ENCODE data around the gene TBC1D12.

Gene TBC1D12

DNA sequence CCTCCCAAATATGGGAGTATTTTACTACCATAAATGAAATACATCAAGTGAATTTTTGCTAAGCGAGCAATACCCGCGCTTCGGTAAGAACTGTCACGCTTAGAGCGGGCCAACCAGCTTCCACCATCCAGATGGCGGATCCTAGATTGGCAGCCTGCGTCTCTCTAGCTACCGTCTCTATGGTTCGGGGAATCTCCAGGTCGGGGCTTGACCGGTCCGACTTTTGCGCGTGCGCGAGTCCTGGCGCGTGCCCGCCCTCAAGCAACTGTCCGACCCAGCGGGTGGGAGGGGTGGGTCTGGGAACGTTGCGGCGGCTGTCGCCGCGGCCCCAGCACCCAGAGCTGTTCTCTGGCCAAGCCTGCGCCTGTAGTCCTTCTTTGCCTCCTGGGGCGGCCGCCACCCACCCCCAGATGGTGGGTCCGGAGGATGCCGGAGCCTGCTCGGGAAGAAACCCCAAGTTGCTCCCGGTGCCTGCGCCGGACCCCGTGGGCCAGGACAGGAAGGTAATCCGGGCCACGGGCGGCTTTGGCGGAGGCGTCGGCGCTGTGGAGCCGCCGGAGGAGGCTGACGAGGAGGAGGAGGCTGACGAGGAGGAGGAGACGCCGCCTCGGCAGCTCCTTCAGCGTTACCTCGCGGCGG lies at the start of gene TBC1D12:
Gene TBC1D12, plus strand, starts transcription at position 338 of the 639 bp plus-strand sequence. Its CDS starts 73 bp downstream, at position 411.
- Histone ChIP-seq H3K9ac (ENCODE audit: low read length) (peak within 1 kb of the TSS; percentile 92), H3K4me3 (ENCODE audit: low read length) (peak within 1 kb of the TSS; percentile 99), H3K4me2 (ENCODE audit: low read length) (peak within 1 kb of the TSS; percentile 88), H3K79me2 (ENCODE audit: low read length) (peaks cover 48% of the 10 kb centered on the region), H3K9me3 (ENCODE audit: insufficient read depth, low read length) (no peaks in the 10 kb centered on the region), H3K27me3 (ENCODE audit: low read depth, low read length) (no peaks in the 10 kb centered on the region), H2AFZ (ENCODE audit: low read depth, low read length) (peak within 1 kb of the TSS; percentile 97), H3K4me1 (ENCODE audit: low read length) (peaks cover 11% of the 10 kb centered on the region), H3K27ac (ENCODE audit: low read length) (peak within 1 kb of the TSS; percentile 81), H3K36me3 (replicated peaks; ENCODE audit: low read depth, low read length) (no peaks in the 10 kb centered on the region), H4K20me1 (ENCODE audit: insufficient read depth, low read length) (peaks cover 11% of the 10 kb centered on the region)
- TF ChIP-seq, protein P1, sequence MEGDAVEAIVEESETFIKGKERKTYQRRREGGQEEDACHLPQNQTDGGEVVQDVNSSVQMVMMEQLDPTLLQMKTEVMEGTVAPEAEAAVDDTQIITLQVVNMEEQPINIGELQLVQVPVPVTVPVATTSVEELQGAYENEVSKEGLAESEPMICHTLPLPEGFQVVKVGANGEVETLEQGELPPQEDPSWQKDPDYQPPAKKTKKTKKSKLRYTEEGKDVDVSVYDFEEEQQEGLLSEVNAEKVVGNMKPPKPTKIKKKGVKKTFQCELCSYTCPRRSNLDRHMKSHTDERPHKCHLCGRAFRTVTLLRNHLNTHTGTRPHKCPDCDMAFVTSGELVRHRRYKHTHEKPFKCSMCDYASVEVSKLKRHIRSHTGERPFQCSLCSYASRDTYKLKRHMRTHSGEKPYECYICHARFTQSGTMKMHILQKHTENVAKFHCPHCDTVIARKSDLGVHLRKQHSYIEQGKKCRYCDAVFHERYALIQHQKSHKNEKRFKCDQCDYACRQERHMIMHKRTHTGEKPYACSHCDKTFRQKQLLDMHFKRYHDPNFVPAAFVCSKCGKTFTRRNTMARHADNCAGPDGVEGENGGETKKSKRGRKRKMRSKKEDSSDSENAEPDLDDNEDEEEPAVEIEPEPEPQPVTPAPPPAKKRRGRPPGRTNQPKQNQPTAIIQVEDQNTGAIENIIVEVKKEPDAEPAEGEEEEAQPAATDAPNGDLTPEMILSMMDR (IDR thresholded peaks at IDR 0.05; ENCODE audit: low read depth, low read length) = no peak
- no peak for TF ChIP-seq EZH2phosphoT487 (IDR thresholded peaks at IDR 0.05; ENCODE audit: low read depth)

DNA sequence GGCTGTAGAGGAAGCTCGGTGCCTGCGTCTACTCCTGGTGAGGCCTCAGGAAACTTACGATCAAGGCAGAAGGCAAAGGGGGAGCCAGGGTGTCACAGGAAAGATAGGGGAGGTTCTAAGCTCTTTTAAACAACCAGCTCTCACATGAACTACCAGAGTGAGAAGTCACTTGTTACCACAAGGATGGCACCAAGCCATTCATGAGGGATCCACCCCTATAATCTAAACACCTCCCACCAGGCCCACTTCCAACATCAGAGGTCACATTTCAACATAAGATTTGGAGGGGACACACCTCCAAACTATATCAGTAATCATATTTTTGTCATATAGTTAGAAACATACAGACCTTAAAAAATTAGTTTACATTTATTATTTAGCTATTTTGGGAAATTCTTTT lies 49.0 kb upstream of the TBC1D12 start:
- Histone ChIP-seq H3K4me2 (ENCODE audit: low read length) (no peak overlapping the region), H2AFZ (ENCODE audit: low read depth, low read length) (no peak overlapping the region), H3K9ac (ENCODE audit: low read length) (no peak overlapping the region), H3K27me3 (ENCODE audit: low read depth, low read length) (no peaks in the 10 kb centered on the region), H3K36me3 (replicated peaks; ENCODE audit: low read depth, low read length) (peaks cover 38% of the 10 kb centered on the region), H3K27ac (ENCODE audit: low read length) (no peak overlapping the region), H3K79me2 (ENCODE audit: low read length) (peaks cover 4% of the 10 kb centered on the region), H4K20me1 (ENCODE audit: insufficient read depth, low read length) (no peaks in the 10 kb centered on the region), H3K4me1 (ENCODE audit: low read length) (no peaks in the 10 kb centered on the region), H3K4me3 (ENCODE audit: low read length) (no peak overlapping the region), H3K9me3 (ENCODE audit: insufficient read depth, low read length) (no peaks in the 10 kb centered on the region)
- TF ChIP-seq EZH2phosphoT487 (IDR thresholded peaks at IDR 0.05; ENCODE audit: low read depth) = no peak
- TF ChIP-seq, protein P1 (IDR thresholded peaks at IDR 0.05; ENCODE audit: low read depth, low read length) = no peak

DNA sequence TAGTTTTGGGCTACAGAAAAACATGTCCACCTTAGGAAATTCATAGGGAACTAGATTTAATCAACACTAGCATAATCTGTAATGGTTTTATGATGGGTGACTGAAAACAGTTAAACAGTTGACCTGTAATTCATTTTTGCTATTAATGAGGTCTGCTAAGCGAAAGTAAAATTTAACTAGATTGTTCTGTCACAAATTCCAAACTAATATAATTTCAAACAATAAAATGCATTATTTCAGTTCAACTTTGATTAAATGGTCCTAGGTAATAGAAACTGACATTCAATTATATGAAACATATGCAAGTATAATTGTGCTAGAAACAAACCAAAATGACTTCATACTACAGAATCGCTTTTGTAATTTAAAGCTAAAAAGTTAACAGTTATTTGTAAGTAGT lies 46.5 kb upstream of the TBC1D12 start:
- Histone ChIP-seq H3K36me3 (replicated peaks; ENCODE audit: low read depth, low read length) (peaks cover 34% of the 10 kb centered on the region), H3K79me2 (ENCODE audit: low read length) (peaks cover 29% of the 10 kb centered on the region)
- TF ChIP-seq, protein P1 (IDR thresholded peaks at IDR 0.05; ENCODE audit: low read depth, low read length) = no peak
- no peak for TF ChIP-seq EZH2phosphoT487 (IDR thresholded peaks at IDR 0.05; ENCODE audit: low read depth)

DNA sequence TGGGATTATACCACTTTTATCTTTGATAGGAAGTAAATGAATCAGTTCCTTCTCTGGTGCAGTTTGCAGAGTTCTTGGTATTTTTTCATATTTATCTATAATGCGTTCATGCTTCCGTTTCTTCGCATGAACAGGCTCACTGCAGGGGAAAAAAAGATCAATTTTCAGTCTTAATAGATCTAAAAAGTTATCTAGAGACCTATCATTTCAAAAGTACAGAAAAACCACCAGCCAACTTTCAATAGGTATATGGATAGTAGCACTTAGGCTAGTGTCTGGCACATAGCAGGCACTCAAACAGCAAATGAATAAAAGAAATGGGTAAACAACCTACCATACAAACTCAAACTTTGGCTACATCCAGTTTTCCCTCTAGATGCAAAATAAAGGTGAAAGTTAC lies 45.1 kb upstream of the TBC1D12 start:
- Histone ChIP-seq H3K27ac (ENCODE audit: low read length) (no peak overlapping the region), H3K4me2 (ENCODE audit: low read length) (no peak overlapping the region), H3K4me3 (ENCODE audit: low read length) (no peak overlapping the region), H2AFZ (ENCODE audit: low read depth, low read length) (no peak overlapping the region), H3K36me3 (replicated peaks; ENCODE audit: low read depth, low read length) (peaks cover 36% of the 10 kb centered on the region), H3K9ac (ENCODE audit: low read length) (no peak overlapping the region), H4K20me1 (ENCODE audit: insufficient read depth, low read length) (no peaks in the 10 kb centered on the region), H3K9me3 (ENCODE audit: insufficient read depth, low read length) (no peaks in the 10 kb centered on the region), H3K79me2 (ENCODE audit: low read length) (peaks cover 43% of the 10 kb centered on the region), H3K4me1 (ENCODE audit: low read length) (peaks cover 10% of the 10 kb centered on the region), H3K27me3 (ENCODE audit: low read depth, low read length) (no peaks in the 10 kb centered on the region)
- TF ChIP-seq EZH2phosphoT487 (IDR thresholded peaks at IDR 0.05; ENCODE audit: low read depth) = no peak
- TF ChIP-seq, protein P1 (IDR thresholded peaks at IDR 0.05; ENCODE audit: low read depth, low read length) = no peak

More for the DNA sequence above, 46.5 kb upstream of the TBC1D12 start:
- H3K9ac ChIP-seq (ENCODE audit: low read length) = no peak overlapping the region
- H3K4me3 ChIP-seq (ENCODE audit: low read length) = no peak overlapping the region
- no peaks in the 10 kb centered on the region for H4K20me1 ChIP-seq (ENCODE audit: insufficient read depth, low read length)
- H3K9me3 ChIP-seq (ENCODE audit: insufficient read depth, low read length) = no peaks in the 10 kb centered on the region
- no peak overlapping the region for H3K27ac ChIP-seq (ENCODE audit: low read length)
- no peak overlapping the region for H2AFZ ChIP-seq (ENCODE audit: low read depth, low read length)
- H3K4me1 ChIP-seq (ENCODE audit: low read length) = no peaks in the 10 kb centered on the region
- no peak overlapping the region for H3K4me2 ChIP-seq (ENCODE audit: low read length)
- no peaks in the 10 kb centered on the region for H3K27me3 ChIP-seq (ENCODE audit: low read depth, low read length)
